H9 (cell line): ENCODE results near the gene MGME1. TPM values are rescaled to one million over a fixed set of nuclear protein-coding genes. Genes with fewer than 3 reads are reported as not detected.
A peak's percentile ranks its signal among the peaks of the same experiment; 100 is the strongest.

Experiments used
- DNase-seq: peaks from one replicate; pipeline ENCODE4 v3.0.0-alpha.2; 2017
- H2AFZ ChIP-seq: one replicate; pipeline ENCODE4 v1.6.1; 2013; ENCODE audit warnings: mild to moderate bottlenecking, low read length, control low read depth, moderate library complexity
- H2AK5ac ChIP-seq: 2 replicates; pipeline ENCODE4 v1.6.1; 2013; ENCODE audit warnings: low read length, control low read depth, mixed read lengths; ENCODE audit not compliant: insufficient read length
- H2BK120ac ChIP-seq: one replicate; pipeline ENCODE4 v1.6.1; 2013; ENCODE audit warnings: low read depth, mild to moderate bottlenecking, low read length, control low read depth, inconsistent platforms; ENCODE audit not compliant: poor library complexity, severe bottlenecking
- H2BK12ac ChIP-seq: 2 replicates; pipeline ENCODE4 v1.6.1; 2013; ENCODE audit warnings: low read length, control low read depth, mixed read lengths, low read depth; ENCODE audit not compliant: insufficient read length
- H2BK15ac ChIP-seq: 2 replicates; pipeline ENCODE4 v1.6.1; 2013; ENCODE audit warnings: low read depth, low read length, control low read depth
- H2BK20ac ChIP-seq: one replicate; pipeline ENCODE4 v1.6.1; 2013; ENCODE audit warnings: low read depth, mild to moderate bottlenecking, low read length, control low read depth, inconsistent platforms; ENCODE audit not compliant: poor library complexity, severe bottlenecking
- H2BK5ac ChIP-seq: 2 replicates; pipeline ENCODE4 v1.6.1; 2013; ENCODE audit warnings: low read length, control low read depth, mixed read lengths; ENCODE audit not compliant: insufficient read length
- H3K14ac ChIP-seq: 2 replicates; pipeline ENCODE4 v1.6.1; 2013; ENCODE audit warnings: low read length, control low read depth; ENCODE audit not compliant: insufficient read depth
- H3K18ac ChIP-seq: 2 replicates; pipeline ENCODE4 v1.6.1; 2013; ENCODE audit warnings: low read depth, mild to moderate bottlenecking, mixed read lengths, low read length, control low read depth; ENCODE audit not compliant: insufficient read length
- H3K23ac ChIP-seq: 2 replicates; pipeline ENCODE4 v1.6.1; 2013; ENCODE audit warnings: low read length, control low read depth, mixed read lengths, low read depth; ENCODE audit not compliant: insufficient read length
- H3K23me2 ChIP-seq: 2 replicates; pipeline ENCODE4 v1.6.1; 2013; ENCODE audit warnings: low read depth, mild to moderate bottlenecking, mixed read lengths, low read length, control low read depth; ENCODE audit not compliant: insufficient read length, poor library complexity, severe bottlenecking
- H3K27ac ChIP-seq: 2 replicates; pipeline ENCODE4 v1.5.1; 2013; ENCODE audit warnings: low read length, control low read depth, mixed read lengths, low read depth; ENCODE audit not compliant: insufficient read length
- H3K27me3 ChIP-seq: 2 replicates; pipeline ENCODE4 v1.6.1; 2013; ENCODE audit warnings: low read length, control low read depth, inconsistent platforms; ENCODE audit not compliant: insufficient read depth
- H3K4ac ChIP-seq: 2 replicates; pipeline ENCODE4 v1.6.1; 2013; ENCODE audit warnings: low read depth, mild to moderate bottlenecking, control low read depth, inconsistent platforms, low read length, moderate library complexity
- H3K4me1 ChIP-seq: 2 replicates; pipeline ENCODE4 v1.6.1; 2013; ENCODE audit warnings: low read length, control low read depth, inconsistent platforms; ENCODE audit not compliant: insufficient read depth
- H3K4me2 ChIP-seq: 2 replicates; pipeline ENCODE4 v1.6.1; 2013; ENCODE audit warnings: low read length, control low read depth, mixed read lengths; ENCODE audit not compliant: insufficient read length, insufficient read depth
- H3K56ac ChIP-seq: 2 replicates; pipeline ENCODE4 v1.6.1; 2013; ENCODE audit warnings: low read depth, mild to moderate bottlenecking, mixed read lengths, low read length, control low read depth; ENCODE audit not compliant: insufficient read length
- H3K79me1 ChIP-seq: 2 replicates; pipeline ENCODE4 v1.6.1; 2013; ENCODE audit warnings: low read depth, mild to moderate bottlenecking, moderate library complexity, low read length, control low read depth, inconsistent platforms; ENCODE audit not compliant: insufficient read depth, poor library complexity, severe bottlenecking
- H3K79me2 ChIP-seq: 2 replicates; pipeline ENCODE4 v1.6.1; 2013; ENCODE audit warnings: low read length, control low read depth, inconsistent platforms; ENCODE audit not compliant: insufficient read depth
- H3K9ac ChIP-seq: 2 replicates; pipeline ENCODE4 v1.6.1; 2013; ENCODE audit warnings: low read length, control low read depth, mixed read lengths; ENCODE audit not compliant: insufficient read length; ENCODE audit errors: extremely low read depth
- H3K9me3 ChIP-seq: one replicate; pipeline ENCODE4 v1.6.1; 2013; ENCODE audit warnings: low read depth, low read length, inconsistent platforms; ENCODE audit not compliant: control insufficient read depth
- H3T11ph ChIP-seq: one replicate; pipeline ENCODE4 v1.6.1; 2013; ENCODE audit warnings: mild to moderate bottlenecking, low read length, control low read depth, inconsistent platforms
- H4K20me1 ChIP-seq: one replicate; pipeline ENCODE4 v1.6.1; 2013; ENCODE audit not compliant: control insufficient read depth, insufficient read length, insufficient read depth
- H4K5ac ChIP-seq: 2 replicates; pipeline ENCODE4 v1.6.1; 2013; ENCODE audit warnings: low read depth, mild to moderate bottlenecking, mixed read lengths, low read length, control low read depth; ENCODE audit not compliant: insufficient read length
- H4K8ac ChIP-seq: replicated peaks from 2 replicates; pipeline ENCODE4 v1.6.1; 2013; ENCODE audit warnings: low read length, control low read depth, mixed read lengths, low read depth; ENCODE audit not compliant: insufficient read length
- H4K91ac ChIP-seq: 2 replicates; pipeline ENCODE4 v1.6.1; 2013; ENCODE audit warnings: low read depth, mild to moderate bottlenecking, moderate library complexity, mixed read lengths, low read length, control low read depth; ENCODE audit not compliant: insufficient read length
- H3K27ac Mint-ChIP-seq, 3 experiments: 2 replicates in 2 of 3; 3 replicates in 1 of 3; pipeline ENCODE4 v1.8.0; 2020 to 2021; ENCODE audit warnings: mixed read lengths in 3 of 3, mild to moderate bottlenecking in 1 of 3, moderate library complexity in 1 of 3
- H3K27me3 Mint-ChIP-seq: 2 replicates; pipeline ENCODE4 v1.8.0; 2021; ENCODE audit warnings: low read depth, mild to moderate bottlenecking, moderate library complexity, mixed read lengths
- H3K36me3 Mint-ChIP-seq, 3 experiments: 2 replicates in 2 of 3; 3 replicates in 1 of 3; pipeline ENCODE4 v1.8.0; 2020 to 2021; ENCODE audit warnings: low read depth in 3 of 3, mixed read lengths in 3 of 3; ENCODE audit not compliant: insufficient read depth in 1 of 3
- H3K4me1 Mint-ChIP-seq, 2 experiments: 2 replicates each; pipeline ENCODE4 v1.8.0; 2020; ENCODE audit warnings: mixed read lengths in 2 of 2
- H3K4me3 Mint-ChIP-seq, 2 experiments: 2 replicates in 1 of 2; 3 replicates in 1 of 2; pipeline ENCODE4 v1.8.0; 2020 to 2021; ENCODE audit warnings: mild to moderate bottlenecking in 2 of 2, mixed read lengths in 2 of 2, moderate library complexity in 1 of 2
- H3K9me3 Mint-ChIP-seq, 2 experiments: 2 replicates in 1 of 2; 3 replicates in 1 of 2; pipeline ENCODE4 v1.8.0; 2020; ENCODE audit warnings: mild to moderate bottlenecking in 2 of 2, mixed read lengths in 2 of 2, moderate library complexity in 1 of 2
- CTCF ChIP-seq: fragments of 200-600 bp; sonication (generic); conservative IDR thresholded peaks from 3 replicates; pipeline ENCODE4 v1.8.0; 2021; ENCODE audit warnings: antibody characterized with exemption, mild to moderate bottlenecking
- WGBS: extraction: QIAGEN DNeasy Blood & Tissue Kit; methylation state at CpG from one replicate; pipeline ENCODE4 v1.1.7; 2013; ENCODE audit warnings: missing lambda C conversion rate, low lambda C conversion rate, mixed read lengths; ENCODE audit not compliant: insufficient read length; ENCODE audit errors: extremely low coverage; 5-methylcytosine and 5-hydroxymethylcytosine counted together
- total RNA-seq: library from RNA; stranded (reverse); gene quantifications from 2 replicates; pipeline ENCODE4 v1.2.1, GENCODE V29; 2021

The MGME1 gene
- total RNA-seq, 1 experiment from 2014 or later = 48.9 TPM

DNA sequence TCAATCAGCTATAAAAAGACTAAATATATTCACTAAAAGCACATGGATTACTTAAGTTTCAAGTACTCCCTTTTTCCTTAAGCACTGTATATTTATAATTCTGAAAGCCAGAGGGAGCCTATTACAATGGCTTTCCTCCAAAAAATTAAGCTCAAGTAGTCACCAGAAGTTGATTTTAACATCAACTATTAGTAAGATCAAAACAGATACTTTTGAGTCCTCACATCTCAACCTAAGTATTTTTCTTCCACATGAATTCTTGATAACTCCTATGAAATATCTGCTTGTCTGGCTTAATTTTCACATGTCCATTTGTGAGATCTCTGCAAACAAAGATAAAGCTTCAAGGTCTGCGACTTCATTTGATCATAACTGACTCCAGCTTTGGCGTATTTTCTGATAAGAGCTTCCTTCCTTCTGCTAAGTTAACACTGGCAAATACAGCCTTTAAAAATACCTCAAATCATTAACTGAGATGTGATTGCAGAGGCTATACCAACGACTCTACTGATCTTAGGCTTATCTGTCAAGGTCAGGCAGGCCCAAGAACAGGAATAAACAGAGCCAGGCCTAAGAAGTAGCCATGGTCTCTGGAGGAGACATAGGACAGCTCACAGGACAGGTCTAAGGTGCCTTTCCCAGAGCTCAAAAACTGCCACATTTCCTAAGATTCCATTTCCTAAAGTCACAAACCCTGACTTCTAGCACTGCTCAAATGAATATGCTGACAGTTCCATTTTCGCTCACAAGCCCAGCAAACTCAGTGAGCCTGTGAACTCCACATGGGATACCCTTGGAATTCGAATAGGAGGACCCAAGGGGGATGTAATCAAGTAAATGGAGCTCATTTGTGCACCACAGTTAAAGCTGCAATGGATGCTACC lies 10.2 kb upstream of the MGME1 start:
- Histone ChIP-seq H3K79me1 (peaks cover 8% of the 10 kb centered on the region), H2AFZ (no peak overlapping the region), H4K91ac (no peak overlapping the region), H3K18ac (no peak overlapping the region), H2BK120ac (no peak overlapping the region), H2BK5ac (no peak overlapping the region), H4K5ac (no peak overlapping the region), H3T11ph (no peak overlapping the region), H3K23ac (no peak overlapping the region), H3K14ac (no peak overlapping the region), H4K8ac (no peak overlapping the region), H3K27ac (no peak overlapping the region), H3K4me2 (no peak overlapping the region), H2BK15ac (no peak overlapping the region), H3K9ac (no peak overlapping the region), H3K4ac (no peak overlapping the region), H2BK12ac (no peak overlapping the region), H3K9me3 (no peaks in the 10 kb centered on the region), H3K79me2 (peaks cover 79% of the 10 kb centered on the region), H3K23me2 (no peaks in the 10 kb centered on the region), H4K20me1 (no peaks in the 10 kb centered on the region), H3K56ac (no peak overlapping the region), H2AK5ac (no peak overlapping the region), H3K27me3 (no peaks in the 10 kb centered on the region), H3K4me1 (no peaks in the 10 kb centered on the region; the same call in 1 of the 2 replicates), H2BK20ac (no peak overlapping the region)
- peaks cover 53 to 54% of the 10 kb centered on the region in 2 experiments for H3K4me1 Mint-ChIP-seq
- no peak for TF ChIP-seq CTCF
- no CpG with 5 or more reads among the region's 5 CpGs for WGBS
- H3K27ac Mint-ChIP-seq = peak overlapping the region in 1 of 3 experiments; percentile 49; a peak in 1 of 7 replicates
- no peak for DNase-seq
- no peak overlapping the region for H3K4me3 Mint-ChIP-seq
- H3K36me3 Mint-ChIP-seq = peaks cover 40 to 65% (median 63%) of the 10 kb centered on the region in 3 experiments
- no peaks in the 10 kb centered on the region for H3K27me3 Mint-ChIP-seq
- no peaks in the 10 kb centered on the region for H3K9me3 Mint-ChIP-seq
